Pancreas (tissue), 10 donors: Measurements from ENCODE around the gene HECTD2. TPM values are rescaled to one million over a fixed set of nuclear protein-coding genes. Genes with fewer than 3 reads are reported as not detected.

Source experiments
- ATAC-seq, 4 donors: fragments of 200-7000 bp; cut with Tn5 transposase; one replicate each; pipeline versions ENCODE4 v1.8.0 to v1.9.1; 2020; ENCODE audit warnings: mild to moderate bottlenecking in 4 of 4, moderate library complexity in 4 of 4
- DNase-seq, 6 donors: peaks; one replicate each; pipeline ENCODE4 v3.0.0-alpha.2; 2020
- FAIRE-seq: peaks from 2 replicates; lab custom pipeline; 2012; peaks lifted over from hg19 to GRCh38; lab: Jason Lieb, UNC
- H3K27ac ChIP-seq, 4 donors: fragments of 200-600 bp; sonication (generic); 1 replicate in 3 of 4; 2 replicates in 1 of 4; pipeline versions ENCODE4 v1.5.0 to v1.8.0; 2020
- H3K27me3 ChIP-seq, 4 donors: fragments of 200-600 bp; one replicate each; pipeline ENCODE4 v1.8.0; 2021
- H3K36me3 ChIP-seq, 3 donors: fragments of 200-600 bp; sonication (generic) in 1 of 3; one replicate each; pipeline versions ENCODE4 v1.5.0 to v1.8.0; 2020 to 2021
- H3K4me1 ChIP-seq, 3 donors: fragments of 200-600 bp; one replicate each; pipeline ENCODE4 v1.8.0; 2021
- H3K4me3 ChIP-seq, 4 donors: fragments of 200-600 bp; sonication (generic) in 2 of 4; one replicate each; pipeline versions ENCODE4 v1.5.0 to v1.8.0; 2020 to 2021
- H3K9me3 ChIP-seq, 4 donors: fragments of 200-600 bp; one replicate each; pipeline ENCODE4 v1.8.0; 2021
- CTCF ChIP-seq, 4 donors: fragments of 200-600 bp; sonication (generic) in 3 of 4; IDR thresholded peaks; one replicate each; pipeline versions ENCODE4 v1.5.0 to v1.8.0; 2021; ENCODE audit warnings: antibody characterized with exemption in 4 of 4
- WGBS, 2 donors: extraction: QIAGEN DNeasy Blood & Tissue Kit; methylation state at CpG; one replicate each; pipeline ENCODE4 v1.1.7; 2013; 5-methylcytosine and 5-hydroxymethylcytosine counted together
- intact Hi-C, 3 donors: fragments of 100-400 bp; cut with DNase I; formaldehyde crosslinking; loops; one replicate each; pipeline versions ENCODE4 v1.11.1 to v1.14.2; 2022
- polyA plus RNA-seq, 2 donors: library from polyadenylated mRNA; stranded (reverse); fragments of 200-250 nt; gene quantifications; one replicate each; pipeline ENCODE4 v1.2.3, GENCODE V29; 2013
- total RNA-seq, 6 donors: library from RNA; stranded (reverse); fragmentation: NEBNext Ultra II Directional in 4 of 6; extraction: Animal tissue kit (Norgen Biotek cat#: 25700) in 4 of 6; gene quantifications; one replicate each; pipeline versions ENCODE4 v1.2.1 to v1.2.4, GENCODE V29; 2021 to 2023
- donor health status: healthy with polysubstance abuse.
- donor health status: DM: no; HTN: no; CAD: no; lungs with moderate emphysema.
- donor health status: DM: no; HTN: no; CAD: no.
- donor health status: control.
- donor health status: control.
- donor health status: Bipolar disorder and iron deficiency.
- donor health status: DM: yes; HTN: yes; CAD: no.
- donor health status: DM: no; HTN: no; CAD: no.
- donor health status: DM: no; HTN: no; CAD: no.
- donor health status: DM: yes; HTN: yes; CAD: no.

The HECTD2 gene
- total and polyA plus RNA-seq, 8 donors = 2.9 to 7.8 (median 4.8) TPM

- WGBS, 2 donors = 90 to 92% methylated on average over 2 of the region's 2 CpGs
- intact Hi-C loops = no loop called here
- Histone ChIP-seq H3K9me3 (no peaks in the 10 kb centered on the region), H3K4me3 (no peak overlapping the region), H3K36me3 (no peaks in the 10 kb centered on the region), H3K27me3 (no peaks in the 10 kb centered on the region), H3K27ac (no peak overlapping the region), H3K4me1 (no peaks in the 10 kb centered on the region)
- DNase-seq (no peak), FAIRE-seq (no peak), ATAC-seq (no peak)
- no peak for TF ChIP-seq CTCF (IDR thresholded peaks at IDR 0.05)
Observed at GRCh38 chr10:91422915-91423314, 12.8 kb downstream of the HECTD2 start.

GRCh38 chr10:91424016-91424415 is 13.9 kb downstream of the HECTD2 start:
- no peak for TF ChIP-seq CTCF (IDR thresholded peaks at IDR 0.05)
- ATAC-seq (no peak), FAIRE-seq (no peak), DNase-seq (no peak)
- no peaks in the 10 kb centered on the region for H3K36me3 ChIP-seq
- no peaks in the 10 kb centered on the region for H3K27me3 ChIP-seq
- 68 to 73% methylated on average over 2 of the region's 2 CpGs for WGBS, 2 donors
- intact Hi-C loops = no loop called here
- no peaks in the 10 kb centered on the region for H3K9me3 ChIP-seq
- H3K27ac ChIP-seq = no peak overlapping the region
- no peak overlapping the region for H3K4me3 ChIP-seq
- no peaks in the 10 kb centered on the region for H3K4me1 ChIP-seq

GRCh38 chr10:91432175-91432574 is 22.0 kb downstream of the HECTD2 start:
- Histone ChIP-seq H3K27me3 (no peaks in the 10 kb centered on the region), H3K9me3 (no peaks in the 10 kb centered on the region), H3K27ac (no peak overlapping the region), H3K36me3 (no peaks in the 10 kb centered on the region), H3K4me3 (no peak overlapping the region), H3K4me1 (peaks cover 0 to 13% (median 10%) of the 10 kb centered on the region in 3 donors)
- TF ChIP-seq CTCF (IDR thresholded peaks at IDR 0.05) = no peak
- no peak for FAIRE-seq
- intact Hi-C loops = no loop called here
- no peak for ATAC-seq
- no peak for DNase-seq
- 77 to 79% methylated on average over 2 of the region's 2 CpGs for WGBS, 2 donors

GRCh38 chr10:91433620-91434019 is 23.5 kb downstream of the HECTD2 start:
- ATAC-seq = peak in 3 of 4 donors; percentile 29 to 65 (median 34)
- Histone ChIP-seq H3K27me3 (no peaks in the 10 kb centered on the region), H3K27ac (no peak overlapping the region), H3K4me1 (peaks cover 0 to 13% (median 10%) of the 10 kb centered on the region in 3 donors), H3K9me3 (no peaks in the 10 kb centered on the region), H3K4me3 (no peak overlapping the region), H3K36me3 (no peaks in the 10 kb centered on the region)
- FAIRE-seq = no peak
- DNase-seq = no peak
- 51 to 54% methylated on average over 2 of the region's 2 CpGs for WGBS, 2 donors
- no peak for TF ChIP-seq CTCF (IDR thresholded peaks at IDR 0.05)
- intact Hi-C loops = no loop called here

GRCh38 chr10:91434041-91434440 is 23.9 kb downstream of the HECTD2 start:
- no peaks in the 10 kb centered on the region for H3K9me3 ChIP-seq
- peaks cover 0 to 13% (median 10%) of the 10 kb centered on the region in 3 donors for H3K4me1 ChIP-seq
- H3K27ac ChIP-seq = no peak overlapping the region
- intact Hi-C loops = no loop called here
- ATAC-seq (no peak), DNase-seq (no peak), FAIRE-seq (no peak)
- H3K36me3 ChIP-seq = no peaks in the 10 kb centered on the region
- no peaks in the 10 kb centered on the region for H3K27me3 ChIP-seq
- no peak for TF ChIP-seq CTCF (IDR thresholded peaks at IDR 0.05)
- H3K4me3 ChIP-seq = no peak overlapping the region
- 56 to 63% methylated on average over 1 of the region's 1 CpG for WGBS, 2 donors
